SJCRH30 (cell line): Measurements from ENCODE around the gene ARID5A. TPM values are rescaled to one million over a fixed set of nuclear protein-coding genes. Genes with fewer than 3 reads are reported as not detected.
A peak's percentile ranks its signal among the peaks of the same experiment; 100 is the strongest.

Source experiments
- DNase-seq, 2 experiments: peaks; one replicate each; pipeline ENCODE4 v3.0.0-alpha.2; 2015 to 2020
- H3K27ac ChIP-seq: fragments of 250-450 bp; sonication (Bioruptor Pico); 2 replicates; pipeline ENCODE4 v1.5.1; 2020; ENCODE audit warnings: mild to moderate bottlenecking, moderate library complexity
- H3K27me3 ChIP-seq: fragments of 250-450 bp; sonication (Bioruptor Pico); 2 replicates; pipeline ENCODE4 v1.5.1; 2020; ENCODE audit warnings: mild to moderate bottlenecking, moderate library complexity
- H3K36me3 ChIP-seq: fragments of 250-450 bp; sonication (Bioruptor Pico); 2 replicates; pipeline ENCODE4 v1.5.1; 2020; ENCODE audit warnings: mild to moderate bottlenecking, moderate library complexity
- H3K4me1 ChIP-seq: fragments of 250-450 bp; sonication (Bioruptor Pico); 2 replicates; pipeline ENCODE4 v1.5.1; 2020; ENCODE audit warnings: mild to moderate bottlenecking, moderate library complexity
- H3K4me3 ChIP-seq: fragments of 250-450 bp; sonication (Bioruptor Pico); 2 replicates; pipeline ENCODE4 v1.5.1; 2020; ENCODE audit warnings: mild to moderate bottlenecking, moderate library complexity
- H3K9me3 ChIP-seq: fragments of 250-450 bp; sonication (Bioruptor Pico); replicated peaks from 2 replicates; pipeline ENCODE4 v1.5.1; 2020; ENCODE audit warnings: mild to moderate bottlenecking, moderate library complexity
- total RNA-seq: library from RNA; depleted of rRNA; stranded (reverse); fragments of >200 nt; shearing (Covaris generic); gene quantifications from 2 replicates; pipeline ENCODE4 v1.2.3, GENCODE V29; 2014

Gene ARID5A
- total RNA-seq, 1 experiment from 2014 or later, result 14.2 TPM

DNA sequence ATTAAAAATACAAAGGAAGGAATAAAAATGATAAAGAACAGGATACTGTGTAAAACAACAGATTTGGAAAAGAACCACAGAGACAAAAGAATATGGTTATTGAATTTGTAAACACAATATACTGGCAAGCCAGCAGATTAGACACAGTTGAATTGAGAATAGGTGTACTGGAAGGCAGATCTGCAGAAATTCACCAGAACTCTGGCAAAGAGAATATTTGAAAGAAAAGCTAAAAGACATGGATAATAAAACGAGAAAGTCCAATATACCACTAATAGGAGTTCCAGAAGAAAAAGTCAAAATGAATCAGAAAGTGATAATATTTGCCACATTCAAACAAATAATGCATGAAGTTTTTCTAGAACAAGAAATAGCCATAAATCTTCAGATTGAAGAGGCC, 19.5 kb upstream of the ARID5A start:
- H3K4me1 ChIP-seq, result no peaks in the 10 kb centered on the region
- no peaks in the 10 kb centered on the region for H3K36me3 ChIP-seq
- no peak for DNase-seq
- peaks cover 14% of the 10 kb centered on the region; the same call in 1 of the 2 replicates for H3K9me3 ChIP-seq
- no peak overlapping the region for H3K4me3 ChIP-seq
- H3K27ac ChIP-seq, result no peak overlapping the region
- no peaks in the 10 kb centered on the region for H3K27me3 ChIP-seq

DNA sequence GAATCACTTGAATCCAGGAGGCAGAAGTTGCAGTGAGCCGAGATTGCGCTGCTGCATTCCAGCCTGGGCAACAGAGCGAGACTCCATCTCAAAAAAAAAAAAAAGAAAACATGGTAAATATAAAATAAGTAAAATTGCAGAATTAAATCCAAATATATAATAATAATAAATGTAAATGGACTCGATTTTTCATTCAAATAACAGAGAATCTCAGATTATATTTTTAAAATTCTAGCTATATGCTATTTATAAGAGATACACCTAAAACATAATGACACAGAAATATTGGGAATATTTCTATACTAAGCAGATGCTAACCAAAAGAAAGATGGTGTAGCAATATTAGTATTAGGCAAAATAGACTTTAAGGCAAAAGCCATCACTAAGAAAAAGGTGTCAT, 16.3 kb upstream of the ARID5A start:
- no peaks in the 10 kb centered on the region for H3K4me1 ChIP-seq
- no peaks in the 10 kb centered on the region for H3K36me3 ChIP-seq
- no peak overlapping the region for H3K4me3 ChIP-seq
- DNase-seq, result no peak
- H3K27ac ChIP-seq, result no peak overlapping the region
- peaks cover 8% of the 10 kb centered on the region; the same call in 1 of the 2 replicates for H3K27me3 ChIP-seq
- H3K9me3 ChIP-seq, result peaks cover 14% of the 10 kb centered on the region; the same call in 1 of the 2 replicates

DNA sequence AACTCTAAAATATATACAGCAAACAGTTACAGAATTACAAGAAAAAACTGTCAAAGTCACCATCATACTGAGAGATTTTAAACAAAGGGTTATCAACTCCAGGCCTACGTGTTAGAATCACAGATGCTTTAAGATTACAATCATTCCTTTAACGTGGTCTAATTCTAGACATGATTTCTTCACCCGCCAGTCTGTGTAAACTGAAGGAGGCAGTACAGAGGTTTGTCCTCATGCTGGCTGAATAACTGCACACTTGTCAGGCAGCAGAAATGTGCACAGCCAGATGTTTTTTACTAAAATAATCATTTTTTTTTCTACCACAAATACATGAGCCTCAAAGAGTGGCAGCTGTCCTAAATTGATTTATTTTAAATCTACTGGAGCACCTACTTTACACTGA, 15.9 kb upstream of the ARID5A start:
- peaks cover 14% of the 10 kb centered on the region; the same call in 1 of the 2 replicates for H3K9me3 ChIP-seq
- no peaks in the 10 kb centered on the region for H3K36me3 ChIP-seq
- H3K4me1 ChIP-seq, result no peaks in the 10 kb centered on the region
- H3K27ac ChIP-seq, result no peak overlapping the region
- H3K4me3 ChIP-seq, result no peak overlapping the region
- peaks cover 9% of the 10 kb centered on the region; the same call in 1 of the 2 replicates for H3K27me3 ChIP-seq
- no peak for DNase-seq

- Histone ChIP-seq H3K27me3 (peaks cover 9% of the 10 kb centered on the region; the same call in 1 of the 2 replicates), H3K4me3 (no peak overlapping the region), H3K36me3 (no peaks in the 10 kb centered on the region), H3K27ac (no peak overlapping the region), H3K9me3 (peaks cover 14% of the 10 kb centered on the region; the same call in 1 of the 2 replicates), H3K4me1 (no peaks in the 10 kb centered on the region)
- DNase-seq, result no peak
Measured at GRCh38 chr2:96521219-96521618, 15.3 kb upstream of the ARID5A start.

GRCh38 chr2:96522304-96523203, 14.0 kb upstream of the ARID5A start:
- DNase-seq, result no peak
- Histone ChIP-seq H3K4me3 (no peak overlapping the region), H3K27ac (no peak overlapping the region), H3K36me3 (no peaks in the 10 kb centered on the region), H3K27me3 (peaks cover 9% of the 10 kb centered on the region; the same call in 1 of the 2 replicates), H3K9me3 (peaks cover 6% of the 10 kb centered on the region; the same call in 1 of the 2 replicates), H3K4me1 (no peaks in the 10 kb centered on the region)

DNA sequence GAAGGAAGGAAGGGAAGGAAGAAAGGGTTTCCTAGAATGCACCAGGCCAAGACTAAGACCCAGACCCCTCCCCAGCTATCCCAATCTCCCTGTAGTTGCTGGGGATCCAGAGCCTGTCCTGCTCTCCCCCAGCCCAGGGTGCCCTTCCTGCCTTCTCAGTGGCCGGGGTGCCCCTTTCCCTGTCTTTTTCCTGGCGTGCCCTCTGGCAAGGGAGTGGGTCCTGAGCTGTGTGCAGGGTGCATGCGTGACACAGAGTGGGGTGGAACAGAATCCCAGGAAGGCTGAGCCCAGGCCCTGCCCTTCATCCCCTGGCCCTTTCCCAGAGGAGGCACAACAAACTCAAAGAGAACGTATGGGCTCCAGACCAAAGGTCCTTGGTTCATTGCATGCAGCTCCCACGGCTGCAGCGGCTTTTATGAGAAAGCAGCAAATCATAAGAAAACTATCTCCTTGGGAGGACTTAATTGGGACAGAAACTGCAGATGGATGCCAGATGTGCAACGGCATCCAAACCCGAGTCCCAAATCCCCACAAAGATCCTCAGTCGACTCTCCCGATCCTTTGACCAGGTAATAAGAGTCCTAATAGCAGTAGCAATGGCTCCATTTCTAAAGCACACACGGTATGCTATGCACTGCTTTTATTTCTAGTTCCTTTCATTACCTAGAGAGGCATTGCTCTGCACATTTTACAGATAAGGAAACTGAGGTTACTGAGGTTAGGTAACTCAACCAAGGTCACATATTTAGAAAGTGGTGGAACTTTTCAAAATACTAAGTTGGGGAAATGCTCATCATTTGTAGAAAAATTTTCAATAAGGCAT, 12.7 kb upstream of the ARID5A start:
- Histone ChIP-seq H3K27ac (no peak overlapping the region), H3K9me3 (0 out of 2 replicates have a peak, but pooled peaks cover 4% of the 10 kb centered on the region), H3K27me3 (peaks cover 9% of the 10 kb centered on the region; the same call in 1 of the 2 replicates), H3K36me3 (no peaks in the 10 kb centered on the region), H3K4me3 (no peak overlapping the region), H3K4me1 (peaks cover 5% of the 10 kb centered on the region; the same call in 1 of the 2 replicates)
- DNase-seq, result no peak

DNA sequence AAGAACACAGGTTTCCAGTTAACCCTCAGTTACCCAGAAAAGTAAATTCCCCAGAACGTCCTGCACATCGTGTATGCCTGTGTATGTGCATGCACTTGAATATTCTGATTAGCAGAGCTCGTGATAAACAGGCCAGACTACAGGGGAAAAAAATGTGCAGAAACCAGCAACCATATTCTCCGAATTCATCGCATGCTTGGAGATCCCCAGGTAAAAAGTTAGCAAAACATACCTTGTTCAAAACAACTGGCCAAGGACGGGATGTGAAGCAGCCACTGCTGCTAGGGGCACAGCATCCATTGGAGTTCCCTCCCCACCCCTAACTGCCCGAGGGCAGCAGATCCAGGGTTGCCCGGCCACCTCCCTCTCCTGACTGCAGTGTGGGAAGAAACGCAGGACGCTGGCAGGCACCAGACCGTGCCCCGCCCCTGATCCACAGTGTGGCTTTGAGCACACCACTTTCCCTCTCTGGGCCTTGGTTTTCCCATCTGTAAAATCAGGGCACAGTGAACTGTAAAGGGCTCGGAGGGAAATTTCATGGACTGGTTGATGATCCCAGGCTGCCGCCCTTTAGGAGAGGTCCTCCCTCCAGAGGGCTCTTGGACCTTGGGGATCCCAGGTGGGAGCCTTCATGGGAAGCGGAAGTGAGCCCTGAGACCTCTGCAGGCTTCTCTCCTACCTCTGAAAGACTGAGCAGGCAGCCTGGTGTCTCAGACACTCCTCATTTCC, 11.9 kb upstream of the ARID5A start:
- Histone ChIP-seq H3K4me3 (no peak overlapping the region), H3K9me3 (no peaks in the 10 kb centered on the region), H3K36me3 (no peaks in the 10 kb centered on the region), H3K27ac (no peak overlapping the region), H3K27me3 (peaks cover 9% of the 10 kb centered on the region; the same call in 1 of the 2 replicates), H3K4me1 (peaks cover 5% of the 10 kb centered on the region; the same call in 1 of the 2 replicates)
- no peak for DNase-seq

GRCh38 chr2:96525211-96525507, 11.4 kb upstream of the ARID5A start:
- H3K27me3 ChIP-seq, result peaks cover 9% of the 10 kb centered on the region; the same call in 1 of the 2 replicates
- no peak overlapping the region for H3K27ac ChIP-seq
- H3K9me3 ChIP-seq, result no peaks in the 10 kb centered on the region
- H3K4me1 ChIP-seq, result peaks cover 7% of the 10 kb centered on the region
- no peak for DNase-seq
- H3K36me3 ChIP-seq, result no peaks in the 10 kb centered on the region
- no peak overlapping the region for H3K4me3 ChIP-seq

GRCh38 chr2:96526101-96526591, 10.4 kb upstream of the ARID5A start:
- no peak overlapping the region for H3K27ac ChIP-seq
- no peaks in the 10 kb centered on the region for H3K9me3 ChIP-seq
- no peak for DNase-seq
- H3K27me3 ChIP-seq, result peaks cover 9% of the 10 kb centered on the region; the same call in 1 of the 2 replicates
- peaks cover 17% of the 10 kb centered on the region for H3K4me1 ChIP-seq
- no peak overlapping the region for H3K4me3 ChIP-seq
- no peaks in the 10 kb centered on the region for H3K36me3 ChIP-seq

DNA sequence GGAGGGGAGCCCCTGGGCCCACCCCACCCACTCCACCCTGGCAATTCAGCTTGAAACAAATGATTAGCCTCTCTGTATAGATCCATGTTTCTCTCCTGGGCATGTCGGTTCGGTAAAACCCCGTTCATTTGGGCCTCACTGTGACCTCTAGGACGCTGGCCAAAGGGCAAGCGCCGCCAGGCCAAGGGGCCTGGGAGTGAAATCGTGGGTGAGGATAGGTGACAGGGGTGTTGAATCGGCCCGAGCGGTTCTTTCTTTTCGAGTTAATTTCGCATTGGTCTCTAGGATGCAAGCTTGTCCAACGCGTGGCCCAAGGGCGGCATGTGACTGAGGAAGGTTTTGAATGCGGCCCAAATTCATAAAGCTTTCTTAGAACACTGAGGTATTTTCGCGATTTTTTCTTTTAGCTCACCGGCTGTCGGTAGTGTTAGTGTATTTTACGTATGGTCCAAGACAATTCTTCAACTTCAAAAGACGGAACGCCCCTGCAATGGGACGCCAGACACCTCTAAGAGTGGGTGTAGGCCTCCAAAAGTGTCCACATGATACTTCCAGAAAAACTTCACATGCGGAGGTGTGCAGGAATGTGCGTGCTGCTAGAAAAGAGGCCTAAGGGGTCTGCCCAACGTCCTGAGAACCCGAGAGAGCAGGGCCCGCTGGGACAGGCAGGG, 9.8 kb upstream of the ARID5A start:
- DNase-seq, result peak in 1 of 2 experiments; percentile 3
- H3K27ac ChIP-seq, result no peak overlapping the region
- H3K36me3 ChIP-seq, result no peaks in the 10 kb centered on the region
- H3K27me3 ChIP-seq, result peaks cover 9% of the 10 kb centered on the region; the same call in 1 of the 2 replicates
- no peaks in the 10 kb centered on the region for H3K9me3 ChIP-seq
- peaks cover 21% of the 10 kb centered on the region for H3K4me1 ChIP-seq
- peak overlapping the region; percentile 45 for H3K4me3 ChIP-seq

DNA sequence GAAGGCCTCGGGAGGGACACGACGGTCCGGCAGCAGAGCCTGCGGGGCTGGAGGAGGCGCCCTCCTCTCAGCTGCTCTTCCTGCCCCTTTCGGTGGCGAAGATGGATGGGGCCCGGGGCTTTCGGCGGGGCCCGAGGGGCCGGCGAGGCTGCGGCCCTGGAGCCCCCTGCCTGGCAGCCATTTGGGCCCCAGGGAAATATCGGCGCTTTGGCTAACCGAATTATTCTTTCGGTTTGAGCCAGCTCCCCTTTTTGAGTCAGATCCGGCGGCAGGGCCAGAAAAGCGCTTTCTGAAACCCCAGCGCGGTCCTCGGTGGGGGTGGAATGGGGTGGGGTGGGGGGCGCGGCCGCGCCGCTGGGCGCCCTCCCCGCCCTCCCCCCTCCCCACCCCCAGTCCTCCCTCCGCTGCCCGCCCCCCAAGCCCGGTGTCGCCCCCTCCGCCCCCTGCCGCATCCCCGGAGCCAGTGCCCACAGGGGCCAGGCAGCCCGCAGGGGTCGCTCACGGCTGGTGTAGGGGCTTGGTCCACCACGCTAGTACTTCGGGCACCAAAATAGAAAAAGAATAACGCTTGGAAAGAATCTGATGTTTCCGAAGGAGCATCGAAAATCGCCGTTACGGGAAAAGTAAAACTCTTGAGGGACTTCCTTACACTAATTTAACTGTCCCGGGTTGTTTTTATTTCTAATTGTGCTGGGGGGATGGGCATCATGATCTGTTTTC, 9.1 kb upstream of the ARID5A start:
- peak in 1 of 2 experiments; percentile 6 for DNase-seq
- Histone ChIP-seq H3K27me3 (peaks cover 9% of the 10 kb centered on the region; the same call in 1 of the 2 replicates), H3K36me3 (no peaks in the 10 kb centered on the region), H3K4me1 (peaks cover 23% of the 10 kb centered on the region), H3K9me3 (no peaks in the 10 kb centered on the region), H3K27ac (no peak overlapping the region), H3K4me3 (peak overlapping the region; percentile 45)

DNA sequence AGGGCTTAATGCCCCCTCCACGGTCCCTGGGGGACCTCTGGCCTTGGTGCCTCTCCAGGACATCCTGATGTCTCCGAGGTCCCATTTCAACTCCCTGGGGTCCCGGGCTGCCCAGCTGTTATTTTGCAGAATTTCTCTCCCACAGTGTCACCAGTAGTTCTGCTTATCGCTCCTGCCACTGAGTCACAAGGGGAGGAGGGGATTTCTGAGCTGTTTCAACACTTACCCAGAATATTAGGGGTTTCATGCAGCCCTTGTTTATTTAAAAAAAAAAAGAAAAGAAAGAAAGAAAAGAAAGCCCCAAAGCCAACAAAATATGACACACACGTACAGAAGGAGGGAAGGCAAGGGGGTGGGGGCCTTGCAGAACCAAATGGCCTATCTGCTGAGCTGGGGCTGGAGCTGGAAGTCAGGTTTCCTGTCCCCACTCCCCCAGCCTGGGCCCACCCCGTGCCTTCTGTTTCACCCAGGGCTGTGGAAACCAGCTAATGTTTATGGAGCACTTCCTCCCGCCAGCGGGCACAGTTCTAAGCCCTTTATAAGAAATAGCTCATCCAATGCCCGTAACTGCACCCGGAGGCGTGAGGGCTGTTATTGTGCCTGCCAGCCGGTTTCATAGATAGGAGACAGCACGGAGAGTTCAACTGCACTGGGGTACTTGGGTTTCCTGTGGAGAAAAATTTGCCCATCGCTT, 8.4 kb upstream of the ARID5A start:
- peaks cover 26% of the 10 kb centered on the region for H3K4me1 ChIP-seq
- peak; percentile 15 to 32 for DNase-seq
- peak overlapping the region; percentile 30; the same call in 1 of the 2 replicates for H3K4me3 ChIP-seq
- no peak overlapping the region for H3K27ac ChIP-seq
- peaks cover 9% of the 10 kb centered on the region; the same call in 1 of the 2 replicates for H3K27me3 ChIP-seq
- H3K9me3 ChIP-seq, result no peaks in the 10 kb centered on the region
- no peaks in the 10 kb centered on the region for H3K36me3 ChIP-seq
